Activated CD8-positive, alpha-beta T cell treated with anti-CD3 and anti-CD28 coated beads for 36 hours (primary cell): Measurements from ENCODE around the gene CDK5RAP1. TPM values are rescaled to one million over a fixed set of nuclear protein-coding genes. Genes with fewer than 3 reads are reported as not detected.
A peak's percentile ranks its signal among the peaks of the same experiment; 100 is the strongest.
"Not testable (repeated sequence)": the region's sequence is repeated elsewhere in the genome, so short reads cannot be mapped to it uniquely, and the experiment has no call there.

Source experiments
- ATAC-seq: fragments of 200-7000 bp; cut with Tn5 transposase; one replicate; pipeline ENCODE4 v1.10.0; 2021; ENCODE audit warnings: mild to moderate bottlenecking, moderate library complexity
- CTCF ChIA-PET: fragments of 350-600 bp; sonication (Branson Sonifier 250); formaldehyde crosslinking; loops from one replicate; lab custom pipeline; 2021; ENCODE audit warnings: antibody characterized with exemption; lab: Charles Lee
- POLR2A ChIA-PET: fragments of 350-600 bp; sonication (Branson Sonifier 250); formaldehyde crosslinking; loops from one replicate; lab custom pipeline; 2021; ENCODE audit warnings: antibody characterized with exemption; lab: Charles Lee
- DNase-seq: peaks from one replicate; pipeline ENCODE4 v3.0.0-alpha.2; 2020
- H3K27ac Mint-ChIP-seq: one replicate; pipeline ENCODE4 v1.8.0; 2021; ENCODE audit warnings: mild to moderate bottlenecking, mixed read lengths
- H3K27me3 Mint-ChIP-seq: one replicate; pipeline ENCODE4 v1.8.0; 2021; ENCODE audit warnings: mixed read lengths
- H3K36me3 Mint-ChIP-seq: one replicate; pipeline ENCODE4 v1.8.0; 2021; ENCODE audit warnings: low read depth, mixed read lengths
- H3K4me1 Mint-ChIP-seq: one replicate; pipeline ENCODE4 v1.8.0; 2021; ENCODE audit warnings: low read depth, mixed read lengths
- H3K4me3 Mint-ChIP-seq: one replicate; pipeline ENCODE4 v1.8.0; 2021; ENCODE audit warnings: mild to moderate bottlenecking, moderate library complexity, mixed read lengths
- H3K9me3 Mint-ChIP-seq: one replicate; pipeline ENCODE4 v1.8.0; 2021; ENCODE audit warnings: mixed read lengths
- intact Hi-C: fragments of 100-400 bp; cut with micrococcal nuclease; formaldehyde crosslinking; loops from one replicate; pipeline ENCODE4 v1.10.0; 2022
- total RNA-seq, 2 experiments: library from RNA; stranded (reverse); gene quantifications; one replicate each; pipeline ENCODE4 v1.2.3, GENCODE V29; 2021
- TF ChIP-seq, protein P1 (sequence below): fragments of 200-600 bp; IDR thresholded peaks from one replicate; pipeline ENCODE4 v1.8.0; 2022; ENCODE audit warnings: antibody characterized with exemption, mild to moderate bottlenecking

CDK5RAP1 gene
- total RNA-seq, 2 experiments from 2014 or later: 35.4 to 38.2 TPM

DNA sequence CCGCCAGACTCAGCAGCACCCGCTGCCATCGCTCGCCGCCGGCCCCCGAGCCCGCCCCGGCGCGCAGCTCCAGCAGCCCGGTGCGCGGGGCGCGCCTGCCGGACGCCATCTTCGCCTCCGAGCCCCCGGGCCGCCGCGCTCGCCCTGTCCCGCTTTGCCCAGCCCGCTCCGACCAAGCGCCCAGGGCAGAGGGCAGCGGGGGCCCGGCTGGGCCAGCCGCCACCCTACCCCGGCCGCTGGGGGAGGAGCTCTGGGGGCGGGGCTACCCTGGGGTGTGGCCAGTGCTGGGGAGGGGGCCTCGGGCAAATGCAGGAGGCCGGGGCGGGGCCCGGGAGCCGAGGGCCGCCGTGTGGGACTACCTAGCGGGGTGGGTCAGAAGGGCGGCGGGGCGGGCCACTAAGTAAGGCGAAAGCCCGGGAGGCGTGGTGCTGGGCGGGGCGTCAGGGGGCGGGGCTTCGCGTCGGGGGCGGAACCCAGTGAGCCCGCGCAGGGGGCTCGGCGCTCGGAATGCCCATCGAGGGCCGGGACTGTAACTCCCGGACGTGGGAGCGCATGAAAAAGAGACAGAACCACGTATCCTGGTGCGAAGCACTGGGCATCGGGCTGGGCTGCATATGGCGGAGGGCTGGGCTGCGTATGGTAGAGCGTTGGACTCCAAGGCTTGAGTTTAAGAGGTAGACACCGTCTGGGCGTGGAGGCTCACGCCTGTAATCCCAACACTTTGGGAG is 42.4 kb upstream of the CDK5RAP1 start, which contains the start of gene SNTA1:
Gene SNTA1 (minus strand): TSS at position 252 of the 728 bp plus-strand sequence. CDS start 143 bp downstream, at position 109.
- H3K36me3 Mint-ChIP-seq: no peaks in the 10 kb centered on the region
- H3K4me1 Mint-ChIP-seq: peaks cover 12% of the 10 kb centered on the region
- H3K4me3 Mint-ChIP-seq: peak within 1 kb of the TSS; percentile 83
- H3K9me3 Mint-ChIP-seq: no peaks in the 10 kb centered on the region
- H3K27me3 Mint-ChIP-seq: no peaks in the 10 kb centered on the region
- DNase-seq: peak; percentile 94
- ATAC-seq: peak; percentile 89
- H3K27ac Mint-ChIP-seq: peak within 1 kb of the TSS; percentile 76
- CTCF ChIA-PET: interaction anchor here (0.8 to 4.3 kb wide), 5 partner anchors 27 to 223 kb away, joined by 3 to 30 read pairs (median 4); partner anchors contain the start of genes ACTL10, CBFA2T2 and CDK5RAP1
- TF ChIP-seq, protein P1, sequence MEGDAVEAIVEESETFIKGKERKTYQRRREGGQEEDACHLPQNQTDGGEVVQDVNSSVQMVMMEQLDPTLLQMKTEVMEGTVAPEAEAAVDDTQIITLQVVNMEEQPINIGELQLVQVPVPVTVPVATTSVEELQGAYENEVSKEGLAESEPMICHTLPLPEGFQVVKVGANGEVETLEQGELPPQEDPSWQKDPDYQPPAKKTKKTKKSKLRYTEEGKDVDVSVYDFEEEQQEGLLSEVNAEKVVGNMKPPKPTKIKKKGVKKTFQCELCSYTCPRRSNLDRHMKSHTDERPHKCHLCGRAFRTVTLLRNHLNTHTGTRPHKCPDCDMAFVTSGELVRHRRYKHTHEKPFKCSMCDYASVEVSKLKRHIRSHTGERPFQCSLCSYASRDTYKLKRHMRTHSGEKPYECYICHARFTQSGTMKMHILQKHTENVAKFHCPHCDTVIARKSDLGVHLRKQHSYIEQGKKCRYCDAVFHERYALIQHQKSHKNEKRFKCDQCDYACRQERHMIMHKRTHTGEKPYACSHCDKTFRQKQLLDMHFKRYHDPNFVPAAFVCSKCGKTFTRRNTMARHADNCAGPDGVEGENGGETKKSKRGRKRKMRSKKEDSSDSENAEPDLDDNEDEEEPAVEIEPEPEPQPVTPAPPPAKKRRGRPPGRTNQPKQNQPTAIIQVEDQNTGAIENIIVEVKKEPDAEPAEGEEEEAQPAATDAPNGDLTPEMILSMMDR: no peak
- intact Hi-C loops: no loop called here
- POLR2A ChIA-PET: interaction anchor here (0.5 to 2.1 kb wide), 6 partner anchors 11 to 229 kb away, joined by 3 to 11 read pairs (median 4); partner anchors contain the start of genes ACTL10 and CBFA2T2

DNA sequence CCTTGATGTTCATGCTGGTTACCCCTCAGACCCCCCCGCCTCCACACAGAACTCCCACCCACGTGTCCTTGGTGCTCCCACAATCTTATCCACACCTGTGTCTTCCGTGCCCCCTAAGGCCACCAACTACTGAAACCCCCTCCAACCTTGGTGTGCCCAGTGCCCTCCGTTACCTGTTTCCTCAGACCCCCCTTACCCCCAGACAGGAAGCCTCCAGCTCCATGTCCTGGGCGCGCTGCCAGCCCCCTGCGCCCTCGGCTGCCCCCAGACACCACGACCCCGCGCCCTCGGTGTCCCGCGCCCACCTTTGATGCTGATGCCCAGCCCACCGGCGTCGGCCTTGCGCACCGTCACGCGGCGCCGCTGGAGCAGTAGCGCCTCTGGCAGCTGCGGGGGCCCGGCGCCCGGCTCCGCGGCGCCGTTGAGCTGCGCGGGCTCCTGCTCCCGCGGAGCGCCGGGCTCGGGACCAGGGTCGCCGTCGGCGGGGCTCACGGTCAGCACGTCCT is 41.7 kb upstream of the CDK5RAP1 start:
- DNase-seq (peak; percentile 37), ATAC-seq (peak; percentile 17)
- no peaks in the 10 kb centered on the region for H3K36me3 Mint-ChIP-seq
- no peaks in the 10 kb centered on the region for H3K9me3 Mint-ChIP-seq
- TF ChIP-seq, protein P1: no peak
- POLR2A ChIA-PET: interaction anchor here (0.5 to 2.1 kb wide), 4 partner anchors 11 to 229 kb away, joined by 3 to 11 read pairs (median 4); partner anchors contain the start of gene ACTL10
- H3K27me3 Mint-ChIP-seq: no peaks in the 10 kb centered on the region
- intact Hi-C loops: no loop called here
- H3K4me1 Mint-ChIP-seq: peaks cover 12% of the 10 kb centered on the region
- H3K27ac Mint-ChIP-seq: no peak overlapping the region
- peak overlapping the region; percentile 68 for H3K4me3 Mint-ChIP-seq
- CTCF ChIA-PET: interaction anchor here (1.2 to 4.3 kb wide), 4 partner anchors 42 to 224 kb away, joined by 4 to 30 read pairs (median 8); partner anchors contain the start of genes ACTL10, CBFA2T2 and CDK5RAP1

GRCh38 chr20:33442136-33443005 is 41.1 kb upstream of the CDK5RAP1 start:
- no peak overlapping the region for H3K27ac Mint-ChIP-seq

DNA sequence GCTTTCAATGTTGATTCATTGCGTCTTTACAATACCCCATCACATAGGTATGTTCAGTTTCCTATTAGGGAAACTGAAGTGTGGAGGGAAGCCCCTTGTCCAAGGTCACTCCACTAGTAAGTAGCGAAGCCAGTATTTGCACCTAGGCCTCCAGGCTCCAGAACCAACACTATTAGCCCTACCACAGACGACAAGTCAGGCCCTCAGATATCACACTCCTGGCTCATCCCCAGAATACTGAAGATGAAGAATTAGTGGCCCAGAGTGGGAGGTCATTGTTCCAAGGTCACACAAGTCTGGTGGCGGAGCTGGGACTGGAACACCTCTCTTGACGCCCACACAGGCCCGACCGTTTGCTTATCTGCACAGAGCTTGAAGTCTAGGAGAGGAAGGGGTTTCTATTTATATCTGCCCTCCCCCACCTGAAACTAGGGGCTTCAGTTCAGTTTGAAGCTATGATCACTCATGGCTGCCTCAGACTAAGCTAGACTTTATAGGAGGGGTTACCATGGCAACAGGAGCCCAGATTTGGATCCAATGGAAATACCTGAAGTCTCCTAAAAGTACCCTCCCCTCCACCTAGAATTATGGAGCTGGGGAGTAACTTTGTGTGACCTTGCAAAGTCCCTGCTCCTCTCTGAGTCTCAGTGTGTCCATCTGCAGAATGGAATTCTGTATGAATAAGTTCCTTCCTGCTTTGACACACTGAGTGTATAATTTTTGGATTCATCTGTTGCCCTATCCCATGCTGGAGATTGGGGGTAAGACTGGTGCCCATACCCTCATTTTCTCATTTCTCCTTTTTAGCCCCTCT is 40.0 kb upstream of the CDK5RAP1 start:
- H3K9me3 Mint-ChIP-seq: no peaks in the 10 kb centered on the region
- DNase-seq: no peak
- H3K36me3 Mint-ChIP-seq: no peaks in the 10 kb centered on the region
- no peak for ATAC-seq
- H3K27ac Mint-ChIP-seq: no peak overlapping the region
- CTCF ChIA-PET: no interaction called here
- POLR2A ChIA-PET: interaction anchor here (1.1 kb wide), 1 partner anchor 272 kb away, joined by 3 read pairs; no protein-coding TSS in a partner anchor
- TF ChIP-seq, protein P1: no peak
- no peak overlapping the region for H3K4me3 Mint-ChIP-seq
- intact Hi-C loops: no loop called here
- H3K4me1 Mint-ChIP-seq: peaks cover 12% of the 10 kb centered on the region
- H3K27me3 Mint-ChIP-seq: no peaks in the 10 kb centered on the region

More at GRCh38 chr20:33442136-33443005, 41.1 kb upstream of the CDK5RAP1 start:
- Mint-ChIP-seq H3K9me3 (no peaks in the 10 kb centered on the region), H3K27me3 (no peaks in the 10 kb centered on the region), H3K36me3 (no peaks in the 10 kb centered on the region), H3K4me1 (peaks cover 12% of the 10 kb centered on the region), H3K4me3 (peak overlapping the region; percentile 68)
- ChIA-PET CTCF (interaction anchor here (1.2 to 4.3 kb wide), 3 partner anchors 47 to 225 kb away, joined by 4 to 30 read pairs (median 4); partner anchors contain the start of genes ACTL10 and CBFA2T2), POLR2A (interaction anchor here (1.3 kb wide), 1 partner anchor 10 kb away, joined by 3 read pairs; no protein-coding TSS in a partner anchor)
- DNase-seq (peak; percentile 26), ATAC-seq (no peak)
- TF ChIP-seq, protein P1: no peak
- intact Hi-C loops: no loop called here

DNA sequence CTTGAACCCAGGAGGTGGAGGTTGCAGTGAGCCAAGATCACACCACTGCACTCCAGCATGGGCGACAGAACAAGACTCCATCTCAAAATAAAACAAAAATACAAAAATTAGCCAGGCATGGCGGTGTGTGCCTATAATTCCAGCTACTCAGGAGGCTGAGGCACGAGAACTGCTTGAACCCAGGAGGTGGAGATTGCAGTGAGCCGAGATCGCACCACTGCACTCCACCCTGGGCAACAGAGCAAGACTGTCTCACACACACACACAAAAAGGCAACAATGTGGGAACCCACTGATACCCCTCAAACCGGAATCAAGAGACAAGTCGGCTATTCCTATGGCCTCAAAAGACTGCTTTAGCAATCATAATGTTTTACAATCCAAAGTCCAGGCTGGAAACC is 39.2 kb upstream of the CDK5RAP1 start:
- intact Hi-C loops, H3K27ac Mint-ChIP-seq, H3K27me3 Mint-ChIP-seq, H3K4me3 Mint-ChIP-seq, H3K9me3 Mint-ChIP-seq, POLR2A ChIA-PET, ATAC-seq, CTCF ChIA-PET, DNase-seq, H3K36me3 Mint-ChIP-seq: not testable (repeated sequence)
- H3K4me1 Mint-ChIP-seq: peaks cover 12% of the 10 kb centered on the region
